K562 (cell line): ENCODE results near the gene MAZ. TPM values are rescaled to one million over a fixed set of nuclear protein-coding genes. Genes with fewer than 3 reads are reported as not detected.

Experiments
- ARHGAP35 ChIP-seq: fragments of 450-650 bp; IDR thresholded peaks from 2 replicates; pipeline ENCODE4 v1.6.1; 2018; ENCODE audit not compliant: partially characterized antibody
- DACH1 ChIP-seq: fragments of 450-650 bp; IDR thresholded peaks from 2 replicates; pipeline ENCODE4 v1.6.1; 2018; ENCODE audit not compliant: partially characterized antibody
- ELF1 ChIP-seq: fragments of 200-800 bp; sonication (Bioruptor generic); IDR thresholded peaks from 2 replicates; pipeline ENCODE4 v1.6.1; 2016; ENCODE audit warnings: missing genetic modification characterization, missing compliant biosample characterization
- FIP1L1 ChIP-seq: fragments of 200-400 bp; formaldehyde crosslinking; IDR thresholded peaks from 2 replicates; pipeline ENCODE4 v1.6.1; 2018; ENCODE audit warnings: mild to moderate bottlenecking, low read depth, low read length; ENCODE audit not compliant: poor library complexity, severe bottlenecking
- FOXA1 ChIP-seq: fragments of 450-650 bp; IDR thresholded peaks from 2 replicates; pipeline ENCODE4 v1.6.1; 2016; ENCODE audit warnings: mild to moderate bottlenecking, borderline replicate concordance
- FOXP1 ChIP-seq: sonication (generic); formaldehyde crosslinking; IDR thresholded peaks from 2 replicates; pipeline ENCODE4 v1.8.0; 2022; ENCODE audit warnings: mild to moderate bottlenecking, missing genetic modification reagents
- HDAC6 ChIP-seq: IDR thresholded peaks from 2 replicates; pipeline ENCODE4 v1.6.1; 2012; ENCODE audit warnings: low read depth, mild to moderate bottlenecking, control low read depth, inconsistent platforms, low read length, moderate library complexity
- HSF4 ChIP-seq: fragments of 250-450 bp; sonication (Bioruptor Pico); IDR thresholded peaks from 2 replicates; pipeline ENCODE4 v2.1.2; 2022; ENCODE audit warnings: mild to moderate bottlenecking, moderate library complexity, borderline replicate concordance
- MLX ChIP-seq, 2 experiments: fragments of 450-650 bp in 1 of 2; sonication (generic) in 1 of 2; formaldehyde crosslinking; conservative IDR thresholded peaks; 2 replicates each; pipeline versions ENCODE4 v1.4.0 to v1.8.1; 2020 to 2022; ENCODE audit warnings: mild to moderate bottlenecking in 1 of 2, missing genetic modification reagents in 1 of 2
- NFIC ChIP-seq: fragments of 450-650 bp; IDR thresholded peaks from 2 replicates; pipeline ENCODE4 v1.6.1; 2017; ENCODE audit warnings: mild to moderate bottlenecking, inconsistent platforms
- PRMT5 ChIP-seq: sonication (generic); formaldehyde crosslinking; IDR thresholded peaks from 2 replicates; pipeline ENCODE4 v1.5.0; 2020; ENCODE audit warnings: missing genetic modification reagents
- PTBP1 ChIP-seq: fragments of 200-400 bp; formaldehyde crosslinking; IDR thresholded peaks from 2 replicates; pipeline ENCODE4 v1.6.1; 2017; ENCODE audit warnings: low read depth, low read length
- RBFOX2 ChIP-seq: fragments of 200-400 bp; formaldehyde crosslinking; IDR thresholded peaks from 2 replicates; pipeline ENCODE4 v1.6.1; 2017; ENCODE audit warnings: low read depth, mild to moderate bottlenecking, low read length, moderate library complexity
- TAF15 ChIP-seq: fragments of 200-400 bp; formaldehyde crosslinking; IDR thresholded peaks from 2 replicates; pipeline ENCODE4 v1.6.1; 2017; ENCODE audit warnings: mild to moderate bottlenecking, low read depth, low read length, moderate library complexity
- TCF15 ChIP-seq: fragments of 250-450 bp; sonication (Bioruptor Pico); IDR thresholded peaks from 2 replicates; pipeline ENCODE4 v1.8.0; 2022; ENCODE audit warnings: moderate library complexity, mild to moderate bottlenecking, inconsistent platforms
- polyA plus RNA-seq, 8 experiments: library from polyadenylated mRNA; depleted of rRNA in 4 of 8; stranded (reverse) in 5 of 8; unstranded in 3 of 8; fragments of >200 nt; fragmentation: Nextera tagmentation in 2 of 8; fragmentation: Illumina TruSeq in 1 of 8; extraction: Ambion mirVana in 2 of 8; extraction: Trizol in 1 of 8; gene quantifications; 2 replicates each; pipeline versions ENCODE4 v1.2.1 to v1.2.3, GENCODE V29; 2011 to 2014; ENCODE audit warnings: inconsistent platforms in 1 of 8, missing spikeins in 1 of 8
- total RNA-seq, 7 experiments: library from RNA; depleted of rRNA in 6 of 7; stranded (reverse); fragments of >200 nt in 6 of 7; fragmentation: Illumina TruSeq in 2 of 7; extraction: Trizol in 2 of 7; gene quantifications; 2 replicates each; pipeline versions ENCODE4 v1.2.1 to v1.2.3, GENCODE V29; 2011 to 2021; ENCODE audit warnings: low replicate concordance in 1 of 7
- TF ChIP-seq, protein P1 (sequence below): sonication (generic); formaldehyde crosslinking; IDR thresholded peaks from 2 replicates; pipeline ENCODE4 v1.8.0; 2022; ENCODE audit warnings: missing genetic modification reagents, mild to moderate bottlenecking, moderate library complexity, borderline replicate concordance
- TF ChIP-seq, protein P2 (sequence below): fragments of 250-450 bp; sonication (Bioruptor Pico); IDR thresholded peaks from 2 replicates; pipeline ENCODE4 v1.4.0; 2020
- TF ChIP-seq, protein P3 (sequence below): fragments of 450-650 bp; IDR thresholded peaks from 2 replicates; pipeline ENCODE4 v1.6.1; 2016; ENCODE audit warnings: mild to moderate bottlenecking
- TF ChIP-seq, protein P4 (sequence below): sonication (generic); formaldehyde crosslinking; IDR thresholded peaks from 2 replicates; pipeline ENCODE4 v1.8.1; 2023; ENCODE audit warnings: mild to moderate bottlenecking, missing genetic modification reagents

The MAZ gene
- total and polyA plus RNA-seq, 9 of the 15 experiments (the other 6 are each of a cell fraction or from before 2014, with no cell fraction given), result 45.4 to 532 (median 250) TPM

DNA sequence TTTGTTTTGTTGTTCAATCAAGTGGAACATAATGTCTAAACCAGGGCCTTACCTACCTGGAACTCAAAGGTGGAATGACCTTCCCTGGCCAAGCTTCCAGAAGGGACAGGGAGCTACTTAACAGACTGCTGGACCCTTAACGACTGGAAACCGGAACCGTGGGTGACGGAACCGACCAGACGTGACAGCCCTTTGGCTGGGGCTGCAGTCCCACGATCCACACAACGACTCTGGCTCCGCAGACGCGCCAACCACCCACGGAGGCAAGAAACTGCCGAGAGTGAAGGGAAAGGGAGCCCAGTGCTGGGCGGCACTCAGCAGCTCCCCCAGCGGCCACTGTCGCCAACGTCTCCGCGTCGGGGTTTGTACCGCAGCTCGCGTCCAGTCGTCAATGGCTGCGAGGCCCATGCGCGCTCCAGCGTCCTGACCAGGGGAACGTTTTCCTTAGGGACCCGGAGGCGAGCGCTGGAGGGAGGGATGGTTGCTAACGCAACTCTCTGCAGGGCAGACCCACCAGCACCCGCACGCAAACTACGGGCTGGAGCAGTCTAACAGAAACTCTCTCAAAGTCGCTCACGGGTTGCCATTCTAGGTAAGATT lies 21.3 kb upstream of the MAZ start (continued):
- TF ChIP-seq, protein P1, sequence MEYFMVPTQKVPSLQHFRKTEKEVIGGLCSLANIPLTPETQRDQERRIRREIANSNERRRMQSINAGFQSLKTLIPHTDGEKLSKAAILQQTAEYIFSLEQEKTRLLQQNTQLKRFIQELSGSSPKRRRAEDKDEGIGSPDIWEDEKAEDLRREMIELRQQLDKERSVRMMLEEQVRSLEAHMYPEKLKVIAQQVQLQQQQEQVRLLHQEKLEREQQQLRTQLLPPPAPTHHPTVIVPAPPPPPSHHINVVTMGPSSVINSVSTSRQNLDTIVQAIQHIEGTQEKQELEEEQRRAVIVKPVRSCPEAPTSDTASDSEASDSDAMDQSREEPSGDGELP (CRISPR knock-in tag), result peak; percentile 60; the same call in 1 of the 2 replicates
- no peak for TF ChIP-seq FOXP1 (CRISPR knock-in tag)
- TF ChIP-seq TCF15 (CRISPR knock-in tag), result no peak
- TF ChIP-seq FIP1L1, result no peak
- TF ChIP-seq PRMT5 (CRISPR knock-in tag), result no peak
- TF ChIP-seq, protein P2, sequence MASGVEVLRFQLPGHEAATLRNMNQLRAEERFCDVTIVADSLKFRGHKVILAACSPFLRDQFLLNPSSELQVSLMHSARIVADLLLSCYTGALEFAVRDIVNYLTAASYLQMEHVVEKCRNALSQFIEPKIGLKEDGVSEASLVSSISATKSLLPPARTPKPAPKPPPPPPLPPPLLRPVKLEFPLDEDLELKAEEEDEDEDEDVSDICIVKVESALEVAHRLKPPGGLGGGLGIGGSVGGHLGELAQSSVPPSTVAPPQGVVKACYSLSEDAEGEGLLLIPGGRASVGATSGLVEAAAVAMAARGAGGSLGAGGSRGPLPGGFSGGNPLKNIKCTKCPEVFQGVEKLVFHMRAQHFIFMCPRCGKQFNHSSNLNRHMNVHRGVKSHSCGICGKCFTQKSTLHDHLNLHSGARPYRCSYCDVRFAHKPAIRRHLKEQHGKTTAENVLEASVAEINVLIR, result no peak
- no peak for TF ChIP-seq HDAC6
- no peak for TF ChIP-seq ARHGAP35
- no peak for TF ChIP-seq TAF15
- TF ChIP-seq FOXA1, result no peak
- TF ChIP-seq PTBP1, result no peak
- no peak for TF ChIP-seq DACH1
- TF ChIP-seq, protein P3, sequence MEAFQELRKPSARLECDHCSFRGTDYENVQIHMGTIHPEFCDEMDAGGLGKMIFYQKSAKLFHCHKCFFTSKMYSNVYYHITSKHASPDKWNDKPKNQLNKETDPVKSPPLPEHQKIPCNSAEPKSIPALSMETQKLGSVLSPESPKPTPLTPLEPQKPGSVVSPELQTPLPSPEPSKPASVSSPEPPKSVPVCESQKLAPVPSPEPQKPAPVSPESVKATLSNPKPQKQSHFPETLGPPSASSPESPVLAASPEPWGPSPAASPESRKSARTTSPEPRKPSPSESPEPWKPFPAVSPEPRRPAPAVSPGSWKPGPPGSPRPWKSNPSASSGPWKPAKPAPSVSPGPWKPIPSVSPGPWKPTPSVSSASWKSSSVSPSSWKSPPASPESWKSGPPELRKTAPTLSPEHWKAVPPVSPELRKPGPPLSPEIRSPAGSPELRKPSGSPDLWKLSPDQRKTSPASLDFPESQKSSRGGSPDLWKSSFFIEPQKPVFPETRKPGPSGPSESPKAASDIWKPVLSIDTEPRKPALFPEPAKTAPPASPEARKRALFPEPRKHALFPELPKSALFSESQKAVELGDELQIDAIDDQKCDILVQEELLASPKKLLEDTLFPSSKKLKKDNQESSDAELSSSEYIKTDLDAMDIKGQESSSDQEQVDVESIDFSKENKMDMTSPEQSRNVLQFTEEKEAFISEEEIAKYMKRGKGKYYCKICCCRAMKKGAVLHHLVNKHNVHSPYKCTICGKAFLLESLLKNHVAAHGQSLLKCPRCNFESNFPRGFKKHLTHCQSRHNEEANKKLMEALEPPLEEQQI, result no peak
- TF ChIP-seq, protein P4, sequence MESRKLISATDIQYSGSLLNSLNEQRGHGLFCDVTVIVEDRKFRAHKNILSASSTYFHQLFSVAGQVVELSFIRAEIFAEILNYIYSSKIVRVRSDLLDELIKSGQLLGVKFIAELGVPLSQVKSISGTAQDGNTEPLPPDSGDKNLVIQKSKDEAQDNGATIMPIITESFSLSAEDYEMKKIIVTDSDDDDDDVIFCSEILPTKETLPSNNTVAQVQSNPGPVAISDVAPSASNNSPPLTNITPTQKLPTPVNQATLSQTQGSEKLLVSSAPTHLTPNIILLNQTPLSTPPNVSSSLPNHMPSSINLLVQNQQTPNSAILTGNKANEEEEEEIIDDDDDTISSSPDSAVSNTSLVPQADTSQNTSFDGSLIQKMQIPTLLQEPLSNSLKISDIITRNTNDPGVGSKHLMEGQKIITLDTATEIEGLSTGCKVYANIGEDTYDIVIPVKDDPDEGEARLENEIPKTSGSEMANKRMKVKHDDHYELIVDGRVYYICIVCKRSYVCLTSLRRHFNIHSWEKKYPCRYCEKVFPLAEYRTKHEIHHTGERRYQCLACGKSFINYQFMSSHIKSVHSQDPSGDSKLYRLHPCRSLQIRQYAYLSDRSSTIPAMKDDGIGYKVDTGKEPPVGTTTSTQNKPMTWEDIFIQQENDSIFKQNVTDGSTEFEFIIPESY (CRISPR knock-in tag), result peak; percentile 88
- TF ChIP-seq RBFOX2, result peak; percentile 52
- TF ChIP-seq MLX (CRISPR knock-in tag; conservative IDR thresholded peaks at IDR 0.05), result no peak
- TF ChIP-seq ELF1 (tag), result no peak
- no peak for TF ChIP-seq HSF4 (CRISPR knock-in tag)
- TF ChIP-seq NFIC, result no peak
